GM12864 (cell line): ENCODE results near the gene PRSS57.

ENCODE experiments used
- DNase-seq: peaks from one replicate; pipeline ENCODE4 v3.0.0-alpha.2; 2011; ENCODE audit warnings: low read depth
- H3K4me3 ChIP-seq: 2 replicates; pipeline ENCODE4 v1.5.1; 2011; ENCODE audit warnings: mild to moderate bottlenecking, low read depth, low read length, control low read depth
- CTCF ChIP-seq: IDR thresholded peaks from 2 replicates; pipeline ENCODE4 v1.5.1; 2011; ENCODE audit warnings: low read depth, mild to moderate bottlenecking, moderate library complexity, low read length, control low read depth, inconsistent platforms; ENCODE audit errors: missing control alignments

The PRSS57 gene

GRCh38 chr19:657611-658010 is 37.6 kb downstream of the PRSS57 start:
- no peak for DNase-seq
- H3K4me3 ChIP-seq, result no peak overlapping the region
- no peak for TF ChIP-seq CTCF

- no peak for DNase-seq
- no peak for TF ChIP-seq CTCF
- no peak overlapping the region for H3K4me3 ChIP-seq
These were observed 38.3 kb downstream of the PRSS57 start for GRCh38 chr19:656751-657559.

- TF ChIP-seq CTCF, result no peak
- no peak overlapping the region for H3K4me3 ChIP-seq
- DNase-seq, result no peak
These were observed 39.6 kb downstream of the PRSS57 start for GRCh38 chr19:655691-656090.

GRCh38 chr19:653425-653824 is 41.8 kb downstream of the PRSS57 start:
- TF ChIP-seq CTCF, result no peak
- no peak overlapping the region for H3K4me3 ChIP-seq
- no peak for DNase-seq

GRCh38 chr19:652467-653389 is 42.5 kb downstream of the PRSS57 start:
- no peak for TF ChIP-seq CTCF
- no peak overlapping the region for H3K4me3 ChIP-seq
- DNase-seq, result no peak

- H3K4me3 ChIP-seq, result no peak overlapping the region
- no peak for TF ChIP-seq CTCF
- no peak for DNase-seq
These were observed 43.3 kb downstream of the PRSS57 start for GRCh38 chr19:651991-652390.
